HUES48 (cell line): ENCODE data around the gene FGD4.

ENCODE experiments used
- H3K27ac ChIP-seq: one replicate; pipeline ENCODE4 v1.7.0; 2013; ENCODE audit warnings: low read depth, low read length, inconsistent platforms
- H3K27me3 ChIP-seq: 2 replicates; pipeline ENCODE4 v1.6.1; 2013; ENCODE audit warnings: mild to moderate bottlenecking, low read length; ENCODE audit not compliant: control insufficient read depth, insufficient read depth
- H3K36me3 ChIP-seq: 2 replicates; pipeline ENCODE4 v1.6.1; 2013; ENCODE audit warnings: low read length; ENCODE audit not compliant: control insufficient read depth, insufficient read depth
- H3K4me1 ChIP-seq: 2 replicates; pipeline ENCODE4 v1.6.1; 2013; ENCODE audit warnings: mild to moderate bottlenecking, low read length; ENCODE audit not compliant: control insufficient read depth, insufficient read depth
- H3K4me3 ChIP-seq: 2 replicates; pipeline ENCODE4 v1.5.1; 2013; ENCODE audit warnings: mild to moderate bottlenecking, low read depth, low read length
- H3K9ac ChIP-seq: 2 replicates; pipeline ENCODE4 v1.6.1; 2013; ENCODE audit warnings: mild to moderate bottlenecking, low read depth, low read length, moderate library complexity
- H3K9me3 ChIP-seq: 2 replicates; pipeline ENCODE4 v1.6.1; 2013; ENCODE audit warnings: low read length; ENCODE audit not compliant: control insufficient read depth, insufficient read depth

The FGD4 gene

GRCh38 chr12:32651151-32651955 lies 252.0 kb downstream of the FGD4 start:
- peaks cover under 1% of the 10 kb centered on the region for H3K36me3 ChIP-seq
- H3K27ac ChIP-seq: no peak overlapping the region
- no peaks in the 10 kb centered on the region for H3K4me1 ChIP-seq
- no peaks in the 10 kb centered on the region for H3K27me3 ChIP-seq
- no peak overlapping the region for H3K9ac ChIP-seq
- no peak overlapping the region for H3K4me3 ChIP-seq
- H3K9me3 ChIP-seq: no peaks in the 10 kb centered on the region

GRCh38 chr12:32651956-32652210 lies 252.5 kb downstream of the FGD4 start:
- H3K27ac ChIP-seq: no peak overlapping the region
- H3K9ac ChIP-seq: no peak overlapping the region
- no peaks in the 10 kb centered on the region for H3K9me3 ChIP-seq
- no peaks in the 10 kb centered on the region for H3K27me3 ChIP-seq
- H3K36me3 ChIP-seq: no peaks in the 10 kb centered on the region
- no peak overlapping the region for H3K4me3 ChIP-seq
- H3K4me1 ChIP-seq: no peaks in the 10 kb centered on the region

- no peak overlapping the region for H3K27ac ChIP-seq
- no peaks in the 10 kb centered on the region for H3K36me3 ChIP-seq
- no peak overlapping the region for H3K9ac ChIP-seq
- no peaks in the 10 kb centered on the region for H3K4me1 ChIP-seq
- H3K27me3 ChIP-seq: no peaks in the 10 kb centered on the region
- H3K4me3 ChIP-seq: no peak overlapping the region
- no peaks in the 10 kb centered on the region for H3K9me3 ChIP-seq
These were observed 260.6 kb downstream of the FGD4 start for GRCh38 chr12:32659908-32660440.

GRCh38 chr12:32661706-32662105 lies 262.3 kb downstream of the FGD4 start:
- no peaks in the 10 kb centered on the region for H3K36me3 ChIP-seq
- no peak overlapping the region for H3K9ac ChIP-seq
- no peaks in the 10 kb centered on the region for H3K9me3 ChIP-seq
- no peaks in the 10 kb centered on the region for H3K4me1 ChIP-seq
- H3K27ac ChIP-seq: no peak overlapping the region
- H3K27me3 ChIP-seq: no peaks in the 10 kb centered on the region
- no peak overlapping the region for H3K4me3 ChIP-seq

- no peak overlapping the region for H3K4me3 ChIP-seq
- no peaks in the 10 kb centered on the region for H3K4me1 ChIP-seq
- no peak overlapping the region for H3K27ac ChIP-seq
- no peaks in the 10 kb centered on the region for H3K36me3 ChIP-seq
- H3K27me3 ChIP-seq: no peaks in the 10 kb centered on the region
- no peaks in the 10 kb centered on the region for H3K9me3 ChIP-seq
- no peak overlapping the region for H3K9ac ChIP-seq
These were observed 263.3 kb downstream of the FGD4 start for GRCh38 chr12:32662665-32663064.

- H3K9ac ChIP-seq: no peak overlapping the region
- H3K27ac ChIP-seq: no peak overlapping the region
- no peaks in the 10 kb centered on the region for H3K4me1 ChIP-seq
- no peak overlapping the region for H3K4me3 ChIP-seq
- no peaks in the 10 kb centered on the region for H3K36me3 ChIP-seq
- H3K27me3 ChIP-seq: no peaks in the 10 kb centered on the region
- peaks cover 4% of the 10 kb centered on the region; the same call in 1 of the 2 replicates for H3K9me3 ChIP-seq
These were observed 266.7 kb downstream of the FGD4 start for GRCh38 chr12:32666018-32666417.

GRCh38 chr12:32669584-32669983 lies 270.2 kb downstream of the FGD4 start:
- H3K36me3 ChIP-seq: no peaks in the 10 kb centered on the region
- no peaks in the 10 kb centered on the region for H3K27me3 ChIP-seq
- no peak overlapping the region for H3K27ac ChIP-seq
- H3K4me3 ChIP-seq: no peak overlapping the region
- H3K9me3 ChIP-seq: peaks cover 4% of the 10 kb centered on the region; the same call in 1 of the 2 replicates
- no peak overlapping the region for H3K9ac ChIP-seq
- H3K4me1 ChIP-seq: peaks cover 2% of the 10 kb centered on the region; the same call in 1 of the 2 replicates

- Histone ChIP-seq H3K27me3 (no peaks in the 10 kb centered on the region), H3K9me3 (peaks cover 4% of the 10 kb centered on the region; the same call in 1 of the 2 replicates), H3K27ac (no peak overlapping the region), H3K4me3 (no peak overlapping the region), H3K4me1 (peaks cover 2% of the 10 kb centered on the region; the same call in 1 of the 2 replicates), H3K36me3 (no peaks in the 10 kb centered on the region), H3K9ac (no peak overlapping the region)
These were observed 272.8 kb downstream of the FGD4 start for GRCh38 chr12:32671930-32672780.

- Histone ChIP-seq H3K9ac (peak within 1 kb of the TSS; percentile 84), H3K4me1 (peaks cover 9% of the 10 kb centered on the region), H3K4me3 (peak within 1 kb of the TSS; percentile 84), H3K27ac (peak within 1 kb of the TSS; percentile 93), H3K27me3 (no peaks in the 10 kb centered on the region), H3K36me3 (peaks cover 4% of the 10 kb centered on the region; the same call in 1 of the 2 replicates), H3K9me3 (no peaks in the 10 kb centered on the region)
These were observed 279.9 kb downstream of the FGD4 start, which contains the start of gene DNM1L for GRCh38 chr12:32679091-32679919. Gene DNM1L (plus strand): TSS chr12:32679301. CDS start chr12:32679364, 63 bp downstream.

GRCh38 chr12:32679920-32680237 lies 280.5 kb downstream of the FGD4 start:
- H3K27ac ChIP-seq: peak overlapping the region; percentile 93
- peak overlapping the region; percentile 84 for H3K9ac ChIP-seq
- H3K36me3 ChIP-seq: peaks cover 4% of the 10 kb centered on the region; the same call in 1 of the 2 replicates
- peaks cover 9% of the 10 kb centered on the region for H3K4me1 ChIP-seq
- peak overlapping the region; percentile 84 for H3K4me3 ChIP-seq
- H3K9me3 ChIP-seq: no peaks in the 10 kb centered on the region
- no peaks in the 10 kb centered on the region for H3K27me3 ChIP-seq
